GM18907 (cell line): ENCODE measurements around the gene TRIM31.
A peak's percentile ranks its signal among the peaks of the same experiment; 100 is the strongest.

Source experiments
- ATAC-seq: cut with Tn5 transposase; IDR thresholded peaks from one replicate; pipeline ENCODE4 v1.9.1; 2021; ENCODE audit warnings: mild to moderate bottlenecking, moderate library complexity; ENCODE audit not compliant: unreplicated experiment

The TRIM31 gene

GRCh38 chr6:30113003-30113759 is at the start of gene TRIM31:
Gene TRIM31, minus strand, starts transcription at chr6:30113090. Its CDS starts 285 bp downstream, at chr6:30112805.
- peak; percentile 84 for ATAC-seq

DNA sequence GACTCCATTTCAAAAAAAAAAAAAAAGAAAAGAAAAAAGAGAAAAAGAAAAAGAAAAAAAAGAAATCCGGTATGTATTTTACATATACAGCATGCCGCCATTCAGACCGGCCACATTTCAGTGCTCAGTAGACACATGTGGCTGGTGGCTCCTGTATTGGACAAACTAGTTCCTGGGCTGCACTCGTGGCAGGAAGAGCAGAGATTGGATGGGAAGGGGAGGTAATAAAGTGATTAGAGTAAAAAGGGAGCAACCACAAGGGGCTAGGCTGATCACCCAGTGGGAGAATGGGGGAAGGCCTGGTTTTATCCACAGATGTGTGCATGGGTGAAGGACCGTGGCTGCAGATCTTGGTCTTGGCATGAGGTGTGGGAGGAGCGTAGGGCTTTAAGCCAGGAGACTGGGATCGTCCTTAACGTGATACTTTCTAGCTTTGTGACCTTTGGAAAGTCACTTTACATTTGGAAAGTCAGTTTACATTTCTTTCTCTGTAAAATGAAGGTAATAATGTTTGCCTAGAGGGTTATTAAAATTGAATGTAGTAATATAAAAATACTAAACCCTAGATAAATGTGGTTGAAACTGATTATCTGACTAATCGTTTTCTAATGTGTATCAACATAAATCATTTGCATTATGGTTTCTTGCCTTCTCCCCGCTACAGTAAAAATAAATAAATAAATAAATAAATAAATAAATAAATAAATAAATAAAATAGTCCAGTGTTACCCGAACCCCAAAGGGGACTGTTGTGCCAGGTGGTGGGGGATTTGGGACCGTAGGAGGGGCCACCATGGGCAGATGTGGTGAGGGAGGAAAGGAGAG is 49.6 kb upstream of the TRIM31 start:
- ATAC-seq, result no peak

DNA sequence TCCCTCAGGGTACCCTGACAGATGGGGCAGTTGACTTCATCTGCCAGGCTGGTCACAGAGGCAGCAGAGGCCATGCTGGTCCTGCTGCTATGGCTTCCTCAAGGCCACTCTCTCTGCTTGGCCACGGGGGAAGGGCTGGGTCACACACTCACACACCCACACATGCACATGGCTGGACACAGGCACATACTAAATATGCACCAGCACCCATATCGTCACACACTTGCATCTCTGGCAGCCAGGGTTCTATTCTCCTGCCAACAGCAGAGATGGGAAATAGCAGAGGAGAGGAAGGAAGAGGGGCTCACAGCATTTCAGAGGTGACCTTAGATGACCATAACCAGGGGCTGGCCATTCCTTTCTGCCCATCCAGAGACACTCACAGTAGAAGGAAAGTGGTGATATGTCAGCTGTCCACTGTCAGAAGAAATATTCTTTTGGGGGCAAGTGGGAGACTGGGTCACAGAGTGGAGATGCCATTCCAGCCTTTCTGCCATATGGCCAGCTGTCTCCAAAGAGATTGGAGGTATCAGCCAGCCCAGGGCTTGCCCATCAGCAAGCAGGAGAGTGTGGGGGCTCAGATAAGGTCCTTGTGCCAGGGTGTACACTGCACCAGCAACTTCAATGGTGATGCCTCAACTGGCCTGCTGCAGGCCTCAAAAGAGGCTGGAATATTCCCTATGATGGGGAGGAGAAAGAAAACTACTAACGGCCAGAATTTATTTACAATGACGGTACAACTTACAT is 48.1 kb upstream of the TRIM31 start, which contains the start of gene TRIM10:
Gene TRIM10, minus strand, starts transcription at position 427 of the 747 bp plus-strand sequence. Its CDS starts 353 bp downstream, at position 74.
- no peak for ATAC-seq

GRCh38 chr6:30160008-30160784 is 47.3 kb upstream of the TRIM31 start:
- no peak for ATAC-seq

DNA sequence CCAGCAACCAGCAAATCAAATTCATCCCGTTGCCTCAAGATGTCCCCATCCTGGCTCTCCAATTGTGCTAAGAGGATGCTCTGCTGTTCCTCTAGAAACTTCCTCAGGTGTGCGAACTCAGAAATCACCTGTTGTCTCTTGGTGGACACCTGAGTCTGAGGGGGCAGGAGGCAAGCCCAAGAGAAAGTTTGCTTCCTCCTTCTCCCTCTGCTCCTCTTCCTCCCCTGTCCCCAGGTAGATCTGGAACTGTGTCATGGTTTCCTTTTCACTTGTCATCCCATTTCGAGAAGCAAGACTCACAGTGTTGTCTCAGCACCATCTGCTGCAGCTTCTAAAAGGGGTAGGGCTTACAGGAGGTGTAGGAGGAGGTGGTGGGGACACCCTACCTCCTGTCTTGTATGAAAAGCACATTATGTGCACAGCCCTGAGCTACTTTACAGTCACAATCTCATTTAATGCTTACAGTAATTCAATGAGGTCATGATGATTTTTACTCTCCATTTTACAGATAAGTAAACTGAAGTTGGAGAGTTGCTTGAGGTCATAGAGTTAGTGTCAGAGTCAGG is 45.7 kb upstream of the TRIM31 start:
- no peak for ATAC-seq

DNA sequence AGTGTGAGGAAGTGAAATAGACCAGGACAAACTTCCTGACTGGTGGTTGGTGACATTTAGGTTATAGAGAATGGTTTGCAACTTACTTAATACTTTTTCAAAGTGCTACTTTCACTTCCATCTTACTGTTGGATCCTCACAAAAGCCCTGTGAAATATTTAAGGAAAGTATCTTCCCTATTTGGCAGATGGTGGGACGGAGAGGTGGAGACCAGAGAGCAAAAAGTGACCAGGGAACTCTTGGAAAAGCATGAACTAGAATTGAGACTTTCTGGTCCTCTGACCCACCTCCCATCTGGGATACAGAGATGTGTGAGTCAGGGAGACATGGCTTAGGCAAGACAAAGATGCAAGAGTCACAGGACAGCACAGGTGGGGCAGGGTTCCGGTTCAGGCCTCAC is 45.1 kb upstream of the TRIM31 start:
- ATAC-seq, result no peak

DNA sequence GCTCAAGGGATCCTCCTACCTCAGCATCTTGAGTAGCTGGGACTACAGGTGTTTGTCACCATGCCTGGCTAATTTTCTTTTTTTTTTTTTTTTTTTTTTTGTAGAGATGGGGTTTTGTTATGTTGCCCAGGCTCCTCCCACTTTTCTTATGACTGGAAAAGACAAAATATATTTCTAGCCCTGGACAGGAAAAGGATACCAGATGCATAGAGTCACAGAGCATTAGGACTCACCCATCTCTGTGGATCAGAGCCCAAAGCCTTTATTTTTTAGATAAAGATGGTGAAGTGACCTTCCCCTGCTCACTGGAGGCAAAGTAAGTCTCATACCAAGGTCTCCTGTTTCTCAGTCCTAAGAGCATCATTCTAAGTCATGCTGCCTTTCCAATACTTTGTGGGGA is 44.7 kb upstream of the TRIM31 start:
- no peak for ATAC-seq

GRCh38 chr6:30156774-30157173 is 43.9 kb upstream of the TRIM31 start:
- ATAC-seq, result no peak

DNA sequence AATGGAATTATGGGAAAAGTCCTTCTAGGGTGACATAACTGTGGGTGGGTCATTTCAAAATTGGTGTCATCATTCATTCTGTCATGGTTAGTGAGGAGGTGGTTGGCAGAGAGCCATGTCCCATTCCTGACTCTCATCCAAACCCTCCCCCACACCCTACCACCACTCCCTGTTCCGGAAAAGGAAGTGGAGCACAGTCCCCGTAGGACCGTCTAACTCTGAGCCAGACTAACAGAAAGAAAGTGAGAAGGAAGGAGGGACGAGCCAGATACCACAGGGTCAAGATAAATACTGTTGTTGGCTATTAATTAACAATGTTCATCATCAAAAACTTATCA is 43.3 kb upstream of the TRIM31 start:
- ATAC-seq, result no peak

GRCh38 chr6:30155520-30156261 is 42.8 kb upstream of the TRIM31 start:
- ATAC-seq, result no peak

DNA sequence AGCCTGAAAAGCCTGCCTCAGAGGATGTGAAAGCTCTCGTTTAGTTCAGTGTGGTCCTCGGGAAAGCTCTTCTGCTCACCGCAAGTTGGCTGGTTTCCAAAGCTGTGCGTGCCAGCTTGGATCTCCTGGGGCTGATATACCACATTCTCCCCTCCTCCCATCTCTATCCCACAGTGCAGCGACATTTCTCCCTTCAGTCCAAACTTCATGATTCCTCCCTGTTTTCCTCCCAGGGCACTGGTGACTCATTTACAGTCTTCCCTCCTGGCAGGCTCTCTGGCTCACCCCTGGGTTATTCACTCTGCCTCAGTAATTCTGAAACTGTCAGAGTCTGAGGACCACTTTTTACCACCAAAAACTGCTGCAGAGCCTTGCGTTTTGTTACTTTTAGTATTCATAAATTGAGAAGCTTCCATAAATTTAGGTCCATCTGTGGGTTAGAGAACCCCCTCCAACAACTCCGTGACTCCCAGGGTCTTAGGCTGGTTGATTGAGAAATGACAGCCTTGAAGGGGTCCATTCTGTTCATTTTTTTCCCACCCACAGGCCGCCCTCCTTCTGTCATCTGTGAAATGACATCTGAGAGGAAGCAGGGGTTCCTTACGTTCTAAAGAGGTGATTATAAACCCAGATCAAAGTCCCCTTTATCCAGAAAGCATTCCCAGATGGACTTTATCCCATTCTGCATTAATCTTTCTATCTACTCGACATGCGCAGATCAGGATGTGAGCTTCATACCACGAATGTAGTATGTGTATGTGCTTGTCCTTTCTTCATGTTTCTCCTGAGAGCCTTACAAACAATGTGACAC is 42.0 kb upstream of the TRIM31 start:
- no peak for ATAC-seq

DNA sequence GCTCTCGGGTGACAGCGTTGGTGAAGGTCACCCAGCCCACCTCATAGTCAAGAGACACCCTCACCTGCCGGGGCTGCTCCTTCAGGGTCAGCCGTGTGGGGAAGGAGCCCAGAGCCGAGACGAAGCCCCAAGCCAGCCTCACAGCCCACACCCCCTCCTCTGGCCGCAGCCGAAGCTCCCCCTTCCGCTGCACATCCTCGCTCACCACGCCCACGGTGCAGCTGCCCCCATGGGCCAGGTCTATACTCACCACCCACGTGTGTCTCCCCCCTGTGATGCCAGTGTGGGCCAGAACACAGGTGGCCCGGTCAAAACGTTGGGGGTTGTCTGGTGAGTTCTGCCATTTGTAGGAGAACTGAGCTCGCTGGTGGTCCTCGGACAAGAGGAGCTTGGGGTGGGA is 41.2 kb upstream of the TRIM31 start:
- ATAC-seq, result no peak

- no peak for ATAC-seq
These were observed 40.2 kb upstream of the TRIM31 start for GRCh38 chr6:30152910-30153610.

GRCh38 chr6:30152016-30152673 is 39.3 kb upstream of the TRIM31 start:
- ATAC-seq, result no peak

GRCh38 chr6:30151580-30151979 is 38.7 kb upstream of the TRIM31 start:
- no peak for ATAC-seq

DNA sequence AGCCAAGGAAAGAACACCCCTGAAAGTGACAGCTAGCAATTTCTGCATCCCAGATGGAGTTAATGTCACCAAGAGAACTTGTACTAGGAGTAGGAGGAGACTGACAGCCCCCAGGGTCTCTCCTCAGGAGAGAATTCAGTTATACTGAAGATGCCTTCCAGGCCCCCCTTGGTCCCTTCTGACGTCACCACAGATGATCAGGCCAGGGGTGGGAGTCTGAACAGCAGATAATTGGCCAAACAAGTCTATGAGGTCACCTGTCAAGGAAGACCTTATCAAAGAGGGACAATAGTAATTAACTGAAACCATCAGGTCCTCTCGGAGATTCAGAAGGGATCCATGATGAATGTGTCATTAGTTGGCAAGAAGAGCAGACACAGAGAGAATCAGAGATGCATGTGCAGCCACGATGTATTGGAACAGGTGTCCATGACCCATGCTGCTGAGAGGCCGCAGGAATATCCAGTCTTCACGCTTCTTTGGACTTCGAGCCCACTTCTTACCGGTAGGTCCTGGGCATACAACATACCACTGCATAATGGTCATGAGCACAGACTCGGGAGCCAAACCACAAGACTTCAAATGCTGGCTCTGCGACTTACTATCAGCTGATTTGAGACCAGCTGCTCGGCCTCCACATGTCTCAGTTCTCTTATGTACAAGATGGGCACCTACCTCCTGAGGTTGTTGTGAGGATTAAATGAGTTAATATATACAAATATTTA is 37.9 kb upstream of the TRIM31 start:
- no peak for ATAC-seq
